GM18870 (cell line): ENCODE measurements around the gene FOXJ1.

Experiments
- ATAC-seq: cut with Tn5 transposase; IDR thresholded peaks from one replicate; pipeline ENCODE4 v1.9.1; 2021; ENCODE audit warnings: moderate library complexity; ENCODE audit not compliant: unreplicated experiment

FOXJ1 gene

GRCh38 chr17:76142039-76142584, 1.1 kb upstream of the FOXJ1 start:
- ATAC-seq: no peak

GRCh38 chr17:76140661-76141211, 309 bp downstream of the FOXJ1 start:
- ATAC-seq: no peak

DNA sequence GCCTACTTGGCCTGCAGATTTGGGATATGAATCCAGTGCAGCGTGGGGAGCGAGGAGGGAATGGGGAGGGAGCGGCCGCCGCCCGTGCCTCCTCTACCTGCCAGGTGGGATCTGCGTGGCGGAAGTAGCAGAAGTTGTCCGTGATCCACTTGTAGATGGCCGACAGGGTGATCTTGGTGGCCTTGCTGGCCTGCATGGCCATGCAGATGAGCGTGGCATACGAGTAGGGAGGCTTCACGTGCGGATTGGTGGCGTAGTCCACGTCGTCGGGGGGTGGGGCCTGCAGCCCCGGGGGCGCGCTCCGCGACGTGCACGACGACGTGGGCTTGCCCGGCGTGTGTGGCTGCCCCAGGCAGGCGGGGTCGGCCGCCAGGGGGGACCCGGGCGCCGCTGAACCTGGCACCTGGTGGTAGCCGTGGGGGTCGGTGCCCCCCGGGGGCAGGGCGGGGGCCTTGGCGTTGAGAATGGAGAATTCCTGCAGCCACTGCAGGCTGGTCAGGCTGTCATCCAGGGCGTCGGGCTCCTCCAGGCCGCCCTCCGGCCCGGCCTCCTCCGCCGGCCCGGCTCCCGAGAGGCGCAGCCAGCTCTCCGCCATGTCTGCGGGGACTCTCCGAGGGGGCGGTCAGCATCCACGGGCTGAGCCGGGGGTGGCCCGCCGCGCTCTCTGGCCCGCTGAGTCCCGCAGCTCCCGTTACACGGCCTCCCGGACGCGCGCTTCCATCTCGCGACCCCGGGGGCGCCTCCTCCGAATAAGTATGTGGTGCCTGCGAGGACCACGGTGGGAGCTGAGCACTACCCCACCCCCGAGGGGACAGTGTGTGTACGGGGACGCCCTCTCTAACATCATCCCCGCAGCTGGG, 1.0 kb downstream of the FOXJ1 start:
- ATAC-seq: no peak

GRCh38 chr17:76138896-76139752, 1.9 kb downstream of the FOXJ1 start:
- no peak for ATAC-seq

DNA sequence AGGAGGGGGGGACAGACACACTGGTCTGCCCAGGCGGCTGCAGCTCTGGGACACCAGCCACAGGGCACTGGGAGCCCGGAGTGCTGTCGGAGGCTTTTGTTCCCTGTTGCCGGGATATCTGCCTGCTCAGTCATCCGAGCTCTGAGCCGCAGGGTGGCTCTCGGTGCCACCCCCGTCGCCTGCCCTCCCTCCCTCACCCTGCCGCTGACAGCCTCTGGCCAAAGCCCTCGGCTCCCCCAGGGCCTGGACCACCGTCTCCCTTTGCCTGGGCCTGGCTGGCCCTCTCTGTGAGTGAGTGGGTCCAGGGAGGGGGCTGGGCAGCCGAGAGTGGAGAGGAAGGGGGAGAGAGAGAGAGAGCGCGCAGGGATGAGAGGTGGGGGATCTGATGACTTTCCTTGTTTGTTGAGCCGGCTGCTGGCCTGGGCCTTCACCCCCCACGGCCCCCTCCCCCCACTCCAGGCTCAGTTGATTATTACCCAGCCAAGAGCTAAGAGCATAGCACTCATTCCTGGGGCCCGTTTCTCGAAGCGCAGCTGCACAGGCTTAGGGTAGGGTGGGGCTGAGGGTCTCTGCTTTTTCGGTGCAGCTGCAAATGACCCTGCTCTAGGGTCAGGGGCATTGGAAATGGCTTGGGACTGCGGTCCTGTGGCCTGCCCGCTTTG, 2.7 kb downstream of the FOXJ1 start:
- no peak for ATAC-seq

GRCh38 chr17:76137351-76138233, 3.5 kb downstream of the FOXJ1 start:
- no peak for ATAC-seq

GRCh38 chr17:76137001-76137350, 4.1 kb downstream of the FOXJ1 start:
- ATAC-seq: no peak

- ATAC-seq: no peak
Measured at GRCh38 chr17:76136276-76137000, 4.6 kb downstream of the FOXJ1 start.

DNA sequence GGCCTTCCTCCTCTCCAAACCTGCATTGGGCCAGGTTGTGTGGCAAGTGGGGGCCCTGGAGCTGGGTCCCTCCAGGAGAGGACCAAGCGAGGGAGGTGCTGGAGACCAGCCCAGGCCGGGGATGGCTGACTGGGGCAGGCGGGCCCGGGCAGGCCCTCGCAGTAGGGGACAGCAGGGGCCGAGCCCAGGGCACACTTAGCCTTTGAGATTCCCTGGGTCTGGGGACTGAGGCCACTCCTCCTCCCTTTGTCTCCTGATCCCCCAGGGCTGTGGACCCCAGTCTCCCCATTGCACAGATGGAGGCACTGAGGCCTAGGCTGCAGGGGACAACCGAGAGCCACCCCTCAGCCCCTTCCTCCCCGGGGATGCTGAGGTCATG, 5.2 kb downstream of the FOXJ1 start:
- ATAC-seq: no peak

DNA sequence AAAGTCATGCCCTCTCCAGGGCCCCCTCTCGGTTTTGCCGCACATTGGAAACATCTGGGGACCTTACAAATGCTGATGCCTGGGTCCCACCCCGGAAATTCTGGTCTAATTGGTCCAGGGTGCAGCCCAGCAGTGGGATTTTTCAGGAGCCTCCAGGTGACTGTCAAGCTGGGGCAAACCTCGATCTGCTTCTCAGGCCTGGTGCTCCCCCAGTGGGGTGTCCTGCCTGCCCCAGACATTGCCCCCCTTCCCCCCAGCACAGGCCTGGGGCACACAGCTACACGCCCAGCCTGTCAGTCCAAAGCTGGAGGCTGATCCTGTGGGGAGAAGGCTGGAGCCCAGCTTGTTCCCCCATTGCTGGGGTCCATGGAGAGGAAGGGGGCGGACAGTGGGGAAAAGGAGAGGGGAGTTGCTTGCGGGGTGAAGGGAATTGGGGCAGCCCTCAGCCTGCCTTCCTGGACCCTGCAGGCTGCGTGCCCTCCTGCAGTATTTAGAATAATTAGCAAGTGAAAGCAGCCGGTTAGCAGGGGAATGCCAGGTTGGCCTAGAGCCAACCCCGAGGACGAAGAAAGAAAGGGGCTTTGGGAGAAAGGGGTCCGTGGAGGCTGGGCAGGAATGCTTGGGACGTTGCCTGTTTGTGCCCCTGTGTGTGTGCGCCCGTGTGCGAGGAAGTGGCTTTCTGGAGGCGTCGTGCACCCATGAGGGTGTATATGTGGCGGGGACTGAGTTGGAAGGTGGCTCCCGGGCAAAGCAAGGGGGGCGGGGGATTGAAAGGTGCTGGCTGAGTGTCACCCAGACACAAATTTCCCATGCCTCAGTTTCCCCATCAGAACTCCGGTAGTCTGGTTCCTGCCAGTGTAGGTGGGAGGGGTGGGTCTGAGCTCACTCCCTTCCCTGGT, 5.9 kb downstream of the FOXJ1 start:
- no peak for ATAC-seq

GRCh38 chr17:76132574-76133338, 8.3 kb downstream of the FOXJ1 start:
- no peak for ATAC-seq

GRCh38 chr17:76131692-76132573, 9.1 kb downstream of the FOXJ1 start:
- no peak for ATAC-seq

- ATAC-seq: no peak
Measured at GRCh38 chr17:76131051-76131691, 9.9 kb downstream of the FOXJ1 start.

DNA sequence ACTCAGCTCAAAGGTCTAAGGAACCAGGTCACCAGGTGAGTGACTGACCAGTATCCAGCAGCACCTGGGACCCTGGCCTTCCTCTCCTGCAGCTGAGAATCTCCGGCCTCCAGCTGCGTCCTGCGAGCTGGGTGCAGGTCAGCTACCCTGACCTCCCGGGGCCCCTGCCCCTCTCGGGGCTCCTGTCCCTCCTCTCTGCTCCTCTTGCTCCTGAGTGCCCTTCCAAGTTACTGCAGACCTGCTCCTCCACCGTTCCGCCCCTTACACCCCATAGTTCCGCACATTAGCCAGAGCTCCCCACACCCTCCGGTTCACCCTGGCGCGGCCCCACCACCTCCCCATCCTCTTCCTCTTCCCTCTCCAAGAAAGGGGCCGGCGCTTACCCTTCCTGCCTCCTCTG, 10.6 kb downstream of the FOXJ1 start:
- no peak for ATAC-seq

GRCh38 chr17:76125922-76126321, 15.1 kb downstream of the FOXJ1 start:
- no peak for ATAC-seq

DNA sequence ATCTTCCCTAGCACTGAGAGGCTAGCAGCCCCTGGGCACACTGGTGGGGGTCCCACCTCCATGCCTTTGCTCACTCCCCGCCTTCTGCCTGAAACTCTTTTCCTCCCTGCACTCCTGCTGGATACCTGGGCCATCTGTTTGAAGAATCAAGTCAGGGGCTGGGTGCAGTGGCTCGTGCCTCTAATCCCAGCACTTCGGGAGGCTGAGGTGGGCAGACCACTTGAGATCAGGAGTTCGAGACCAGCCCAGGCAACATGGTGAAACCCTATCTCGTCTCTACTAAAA, 15.7 kb downstream of the FOXJ1 start:
- ATAC-seq: no peak
